ENCODE data around the gene AGXT2. TPM values are rescaled to one million over a fixed set of nuclear protein-coding genes. Genes with fewer than 3 reads are reported as not detected.
A peak's percentile ranks its signal among the peaks of the same experiment; 100 is the strongest.

The AGXT2 gene
- total RNA-seq, 1 experiment from 2014 or later, result not detected

- intact Hi-C loops (cut with micrococcal nuclease; ENCODE audit: unreplicated experiment), result no loop called here
- H2AFZ ChIP-seq, result no peak overlapping the region
- POLR2A ChIA-PET (ENCODE audit: unreplicated experiment), result no interaction called here
- CTCF ChIA-PET, result no interaction called here
- no TSS peak for BruUV-seq (replicated peaks)
- H4K20me1 ChIP-seq (ENCODE audit: insufficient read depth), result no peaks in the 10 kb centered on the region
- no peak for TF ChIP-seq CTCF (conservative IDR thresholded peaks at IDR 0.05)
- TF ChIP-seq EZH2 (IDR thresholded peaks at IDR 0.05; ENCODE audit: low read depth), result no peak
- H3K27ac ChIP-seq, result no peak overlapping the region
- no peaks in the 10 kb centered on the region for H3K79me2 ChIP-seq (ENCODE audit: low read depth)
- H3K4me3 ChIP-seq, result no peak overlapping the region
- H3K27me3 ChIP-seq (ENCODE audit: insufficient read depth, low read depth), result peaks cover 84% of the 10 kb centered on the region
- DNase-seq, result no peak
- no peaks in the 10 kb centered on the region for H3K4me1 ChIP-seq (replicated peaks; ENCODE audit: insufficient read depth)
- no peaks in the 10 kb centered on the region for H3K36me3 ChIP-seq (ENCODE audit: low read depth)
- no peaks in the 10 kb centered on the region for H3K9me2 ChIP-seq (ENCODE audit: insufficient read depth)
- no peaks in the 10 kb centered on the region for H3F3A ChIP-seq (ENCODE audit: insufficient read depth, low read depth)
- H3K4me2 ChIP-seq, result no peak overlapping the region
- H3K9me3 ChIP-seq (ENCODE audit: insufficient read depth, low read depth), result no peaks in the 10 kb centered on the region
Measured at GRCh38 chr5:35010676-35011075, 37.1 kb downstream of the AGXT2 start.

DNA sequence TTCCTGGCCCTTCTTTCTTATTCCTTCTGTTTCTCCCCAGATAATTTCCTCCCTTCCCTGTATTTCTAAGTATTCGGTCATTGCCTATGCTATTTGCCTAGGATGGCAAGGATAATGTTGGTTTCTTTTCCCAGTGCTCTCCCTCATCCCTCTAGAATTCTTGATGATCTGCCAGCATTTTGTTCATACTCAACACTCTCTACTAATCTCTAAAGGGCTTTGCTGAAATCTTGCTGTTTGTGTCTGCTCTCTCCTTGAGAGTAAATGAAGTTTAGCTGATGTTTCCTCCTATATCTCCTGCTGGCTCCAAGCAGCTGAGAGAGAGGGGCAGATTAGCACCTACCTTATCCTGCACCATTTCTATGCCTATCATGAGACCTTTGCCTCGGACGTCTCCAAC, 38.1 kb downstream of the AGXT2 start:
- Histone ChIP-seq H4K20me1 (ENCODE audit: insufficient read depth) (no peaks in the 10 kb centered on the region), H3K27me3 (ENCODE audit: insufficient read depth, low read depth) (peaks cover 74% of the 10 kb centered on the region), H3K4me2 (no peak overlapping the region), H3K27ac (no peak overlapping the region), H3K79me2 (ENCODE audit: low read depth) (no peaks in the 10 kb centered on the region), H3K9me3 (ENCODE audit: insufficient read depth, low read depth) (no peaks in the 10 kb centered on the region), H3K9me2 (ENCODE audit: insufficient read depth) (no peaks in the 10 kb centered on the region), H3K4me3 (no peak overlapping the region), H2AFZ (0 out of 2 replicates have a peak overlapping the region, but pooled peaks have one; percentile 24), H3F3A (ENCODE audit: insufficient read depth, low read depth) (no peaks in the 10 kb centered on the region), H3K36me3 (ENCODE audit: low read depth) (no peaks in the 10 kb centered on the region), H3K4me1 (replicated peaks; ENCODE audit: insufficient read depth) (no peaks in the 10 kb centered on the region)
- no peak for DNase-seq
- intact Hi-C loops (cut with micrococcal nuclease; ENCODE audit: unreplicated experiment), result no loop called here
- TF ChIP-seq CTCF (conservative IDR thresholded peaks at IDR 0.05), result no peak
- no peak for TF ChIP-seq EZH2 (IDR thresholded peaks at IDR 0.05; ENCODE audit: low read depth)
- ChIA-PET POLR2A (ENCODE audit: unreplicated experiment) (no interaction called here), CTCF (interaction anchor here (0.7 kb wide), 1 partner anchor 649 kb away, joined by 3 read pairs; no protein-coding TSS in a partner anchor)
- BruUV-seq (replicated peaks), result no TSS peak

GRCh38 chr5:35009019-35009418, 38.7 kb downstream of the AGXT2 start:
- H3F3A ChIP-seq (ENCODE audit: insufficient read depth, low read depth), result no peaks in the 10 kb centered on the region
- H3K79me2 ChIP-seq (ENCODE audit: low read depth), result no peaks in the 10 kb centered on the region
- DNase-seq, result peak in 1 of 2 experiments; percentile 6
- BruUV-seq (replicated peaks), result no TSS peak
- no peak overlapping the region for H3K4me2 ChIP-seq
- CTCF ChIA-PET, result no interaction called here
- no peak overlapping the region for H2AFZ ChIP-seq
- no peak overlapping the region for H3K27ac ChIP-seq
- POLR2A ChIA-PET (ENCODE audit: unreplicated experiment), result no interaction called here
- intact Hi-C loops (cut with micrococcal nuclease; ENCODE audit: unreplicated experiment), result no loop called here
- H3K36me3 ChIP-seq (ENCODE audit: low read depth), result no peaks in the 10 kb centered on the region
- H3K9me3 ChIP-seq (ENCODE audit: insufficient read depth, low read depth), result no peaks in the 10 kb centered on the region
- peaks cover 67% of the 10 kb centered on the region for H3K27me3 ChIP-seq (ENCODE audit: insufficient read depth, low read depth)
- no peaks in the 10 kb centered on the region for H3K4me1 ChIP-seq (replicated peaks; ENCODE audit: insufficient read depth)
- no peak overlapping the region for H3K4me3 ChIP-seq
- TF ChIP-seq EZH2 (IDR thresholded peaks at IDR 0.05; ENCODE audit: low read depth) (no peak), CTCF (conservative IDR thresholded peaks at IDR 0.05) (no peak)
- no peaks in the 10 kb centered on the region for H4K20me1 ChIP-seq (ENCODE audit: insufficient read depth)
- no peaks in the 10 kb centered on the region for H3K9me2 ChIP-seq (ENCODE audit: insufficient read depth)
